ENCODE measurements around the gene EVI5.

DNA sequence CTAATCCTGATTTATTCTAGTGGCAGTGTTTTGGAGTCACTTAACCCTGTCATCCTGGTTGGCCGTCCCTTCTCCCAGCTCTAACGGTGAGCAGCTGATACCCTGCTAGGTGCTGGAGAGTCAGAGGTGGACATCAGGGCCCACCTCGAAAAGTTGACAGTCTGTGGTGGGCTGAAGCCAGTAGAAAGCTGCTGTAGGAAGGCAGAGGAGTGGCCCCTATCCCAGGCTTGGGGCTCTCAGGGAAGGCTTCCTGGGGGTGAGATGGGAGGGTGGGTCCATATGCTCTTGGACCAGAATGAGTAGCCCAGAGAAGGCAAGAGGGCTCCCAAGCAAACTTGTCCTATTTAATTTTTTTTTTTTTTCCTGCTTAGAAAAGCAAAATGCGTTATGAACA lies 46.5 kb upstream of the EVI5 start:
- TF ChIP-seq, protein P1, sequence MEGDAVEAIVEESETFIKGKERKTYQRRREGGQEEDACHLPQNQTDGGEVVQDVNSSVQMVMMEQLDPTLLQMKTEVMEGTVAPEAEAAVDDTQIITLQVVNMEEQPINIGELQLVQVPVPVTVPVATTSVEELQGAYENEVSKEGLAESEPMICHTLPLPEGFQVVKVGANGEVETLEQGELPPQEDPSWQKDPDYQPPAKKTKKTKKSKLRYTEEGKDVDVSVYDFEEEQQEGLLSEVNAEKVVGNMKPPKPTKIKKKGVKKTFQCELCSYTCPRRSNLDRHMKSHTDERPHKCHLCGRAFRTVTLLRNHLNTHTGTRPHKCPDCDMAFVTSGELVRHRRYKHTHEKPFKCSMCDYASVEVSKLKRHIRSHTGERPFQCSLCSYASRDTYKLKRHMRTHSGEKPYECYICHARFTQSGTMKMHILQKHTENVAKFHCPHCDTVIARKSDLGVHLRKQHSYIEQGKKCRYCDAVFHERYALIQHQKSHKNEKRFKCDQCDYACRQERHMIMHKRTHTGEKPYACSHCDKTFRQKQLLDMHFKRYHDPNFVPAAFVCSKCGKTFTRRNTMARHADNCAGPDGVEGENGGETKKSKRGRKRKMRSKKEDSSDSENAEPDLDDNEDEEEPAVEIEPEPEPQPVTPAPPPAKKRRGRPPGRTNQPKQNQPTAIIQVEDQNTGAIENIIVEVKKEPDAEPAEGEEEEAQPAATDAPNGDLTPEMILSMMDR (IDR thresholded peaks at IDR 0.05; ENCODE audit: insufficient read depth, low read depth, low read length), result no peak
- TF ChIP-seq EZH2 (IDR thresholded peaks at IDR 0.05; ENCODE audit: insufficient read depth, low read length), result no peak
